GM12878 (cell line): ENCODE measurements around the gene TMEM18. TPM values are rescaled to one million over a fixed set of nuclear protein-coding genes. Genes with fewer than 3 reads are reported as not detected.

Experiments used
- ATAC-seq: fragments of 200-7000 bp; cut with Tn5 transposase; 3 replicates; pipeline ENCODE4 v1.9.1; 2020; ENCODE audit warnings: mild to moderate bottlenecking, moderate library complexity
- BruUV-seq: library from RNA; stranded (reverse); fragments of 400-500 nt; replicated peaks from 2 replicates; lab custom pipeline; 2021; lab: Mats Ljungman, UMichigan
- CTCF ChIA-PET: fragments of 300-600 bp; sonication (Branson Sonifier 250); formaldehyde crosslinking; extraction: SDS; loops from one replicate; lab custom pipeline; 2021; ENCODE audit warnings: inconsistent platforms; lab: Yijun Ruan, JAX
- POLR2A ChIA-PET: fragments of 350-600 bp; formaldehyde crosslinking; extraction: SDS; loops from one replicate; lab custom pipeline; 2021; ENCODE audit warnings: inconsistent platforms; lab: Charles Lee
- RAD21 ChIA-PET: fragments of 300-600 bp; sonication (Branson Sonifier 250); formaldehyde crosslinking; loops from one replicate; lab custom pipeline; 2023; ENCODE audit warnings: antibody characterized with exemption; ENCODE audit not compliant: unreplicated experiment; lab: Charles Lee
- SMC1A ChIA-PET: fragments of 300-600 bp; sonication (Branson Sonifier 250); formaldehyde crosslinking; loops from one replicate; lab custom pipeline; 2023; ENCODE audit not compliant: unreplicated experiment, uncharacterized antibody; lab: Charles Lee
- DNase-seq: peaks from one replicate; pipeline ENCODE4 v3.0.0-alpha.2; 2011; ENCODE audit warnings: low read depth, low spot score
- FAIRE-seq: peaks from 3 replicates; lab custom pipeline; 2011; peaks lifted over from hg19 to GRCh38; lab: Jason Lieb, UNC
- H2AFZ ChIP-seq: 2 replicates; pipeline ENCODE4 v1.6.0; 2011; ENCODE audit warnings: low read depth, low read length, control low read depth; ENCODE audit not compliant: control insufficient read depth
- H3K27ac ChIP-seq: 2 replicates; pipeline ENCODE4 v1.5.1; 2011; ENCODE audit warnings: control low read depth; ENCODE audit not compliant: control insufficient read depth, insufficient read depth
- H3K27me3 ChIP-seq, 2 experiments: replicated peaks in 1 of 2; 2 replicates each; pipeline versions ENCODE4 v1.6.0 to v1.6.1; 2011; ENCODE audit warnings: low read length in 1 of 2; ENCODE audit not compliant: control insufficient read depth in 2 of 2, insufficient read depth in 2 of 2
- H3K36me3 ChIP-seq, 2 experiments: 2 replicates each; pipeline ENCODE4 v1.5.1; 2011; ENCODE audit warnings: low read length in 1 of 2; ENCODE audit not compliant: control insufficient read depth in 2 of 2, insufficient read depth in 2 of 2
- H3K4me1 ChIP-seq: 2 replicates; pipeline ENCODE4 v1.6.1; 2011; ENCODE audit warnings: mild to moderate bottlenecking, low read length, moderate library complexity, mixed read lengths; ENCODE audit not compliant: control insufficient read depth, insufficient read depth
- H3K4me2 ChIP-seq: 2 replicates; pipeline ENCODE4 v1.6.0; 2011; ENCODE audit warnings: control low read depth; ENCODE audit not compliant: control insufficient read depth, insufficient read depth
- H3K4me3 ChIP-seq: fragments of 200-600 bp; sonication (generic); 2 replicates; pipeline ENCODE4 v1.5.1; 2016
- H3K79me2 ChIP-seq: 2 replicates; pipeline ENCODE4 v1.6.0; 2011; ENCODE audit warnings: low read length; ENCODE audit not compliant: control insufficient read depth, insufficient read depth
- H3K9ac ChIP-seq: 2 replicates; pipeline ENCODE4 v1.8.0; 2011; ENCODE audit warnings: low read length, control low read depth, mixed read lengths; ENCODE audit not compliant: control insufficient read depth, insufficient read depth
- H3K9me3 ChIP-seq: replicated peaks from 3 replicates; pipeline ENCODE4 v1.5.1; 2011; ENCODE audit warnings: mild to moderate bottlenecking, low read length; ENCODE audit not compliant: control insufficient read depth, insufficient read depth
- H4K20me1 ChIP-seq: 2 replicates; pipeline ENCODE4 v1.6.0; 2011; ENCODE audit not compliant: control insufficient read depth, insufficient read depth
- BCL11A ChIP-seq: IDR thresholded peaks from 2 replicates; pipeline ENCODE4 v1.6.1; 2011; ENCODE audit warnings: low read depth, low read length
- BCLAF1 ChIP-seq: fragments of 450-650 bp; IDR thresholded peaks from 2 replicates; pipeline ENCODE4 v1.6.1; 2017; ENCODE audit warnings: antibody characterized with exemption, mild to moderate bottlenecking, moderate library complexity
- FOXK2 ChIP-seq: fragments of 450-650 bp; IDR thresholded peaks from 2 replicates; pipeline ENCODE4 v1.6.1; 2017; ENCODE audit warnings: mild to moderate bottlenecking, moderate library complexity
- GABPA ChIP-seq: IDR thresholded peaks from 2 replicates; pipeline ENCODE4 v1.6.1; 2014; ENCODE audit warnings: antibody characterized with exemption, low read depth, mild to moderate bottlenecking, inconsistent platforms
- HDAC2 ChIP-seq: fragments of 200-600 bp; sonication (generic); IDR thresholded peaks from 2 replicates; pipeline ENCODE4 v1.6.1; 2017
- IKZF2 ChIP-seq, 2 experiments: fragments of 450-650 bp; IDR thresholded peaks; 2 replicates each; pipeline ENCODE4 v1.6.1; 2017; ENCODE audit warnings: mild to moderate bottlenecking in 2 of 2, moderate library complexity in 2 of 2
- MEF2A ChIP-seq: IDR thresholded peaks from 2 replicates; pipeline ENCODE4 v1.6.1; 2011; ENCODE audit warnings: low read depth, mild to moderate bottlenecking, low read length, moderate library complexity; ENCODE audit not compliant: insufficient read depth
- NBN ChIP-seq: fragments of 450-650 bp; IDR thresholded peaks from 2 replicates; pipeline ENCODE4 v1.6.1; 2016
- NFIC ChIP-seq: IDR thresholded peaks from 2 replicates; pipeline ENCODE4 v1.6.1; 2012; ENCODE audit warnings: low read depth, mild to moderate bottlenecking, inconsistent platforms, low read length, moderate library complexity
- NFYB ChIP-seq: IDR thresholded peaks from 2 replicates; pipeline ENCODE4 v1.6.1; 2011; ENCODE audit warnings: low read depth, mild to moderate bottlenecking, low read length, improper control_type of control experiment, moderate library complexity; ENCODE audit not compliant: insufficient read depth
- NR2F1 ChIP-seq: fragments of 450-650 bp; conservative IDR thresholded peaks from 2 replicates; pipeline ENCODE4 v1.6.1; 2017; ENCODE audit warnings: mild to moderate bottlenecking
- SMAD5 ChIP-seq: IDR thresholded peaks from 2 replicates; pipeline ENCODE4 v1.6.1; 2016; ENCODE audit warnings: antibody characterized with exemption, low read depth
- STAT3 ChIP-seq: IDR thresholded peaks from 2 replicates; pipeline ENCODE4 v1.6.1; 2011; ENCODE audit warnings: low read depth, low read length, improper control_type of control experiment
- ZBED1 ChIP-seq: IDR thresholded peaks from 2 replicates; pipeline ENCODE4 v1.6.1; 2016; ENCODE audit warnings: borderline replicate concordance
- ZNF217 ChIP-seq: fragments of 450-650 bp; IDR thresholded peaks from 2 replicates; pipeline ENCODE4 v1.6.1; 2017; ENCODE audit warnings: antibody characterized with exemption, mild to moderate bottlenecking
- WGBS: methylation state at CpG from one replicate; pipeline ENCODE4 v1.1.6; 2016; ENCODE audit warnings: low lambda C conversion rate; ENCODE audit not compliant: insufficient replicate concordance, insufficient coverage; ENCODE audit errors: missing lambda C conversion rate; 5-methylcytosine and 5-hydroxymethylcytosine counted together
- in situ Hi-C: fragments of 300-500 bp; cut with MboI; formaldehyde crosslinking; loops from 9 replicates; pipeline ENCODE4 v1.14.3; 2018; ENCODE audit warnings: mixed read lengths
- intact Hi-C: fragments of 100-400 bp; cut with micrococcal nuclease; formaldehyde crosslinking; loops from one replicate; pipeline ENCODE4 v1.14.2; 2022; ENCODE audit not compliant: unreplicated experiment
- polyA plus RNA-seq, 11 experiments: library from polyadenylated mRNA; depleted of rRNA in 4 of 11; unstranded in 6 of 11; stranded (reverse) in 5 of 11; fragments of >200 nt; fragmentation: Nextera tagmentation in 4 of 11; fragmentation: Illumina TruSeq in 1 of 11; extraction: Ambion mirVana in 4 of 11; extraction: Trizol in 1 of 11; gene quantifications; 1 replicate in 1 of 11; 2 replicates in 10 of 11; pipeline versions ENCODE4 v1.2.1 to v1.2.3, GENCODE V29; 2011 to 2016; ENCODE audit warnings: inconsistent platforms in 2 of 11, missing spikeins in 2 of 11, low read depth in 1 of 11
- total RNA-seq, 4 experiments: library from RNA; depleted of rRNA in 3 of 4; stranded (reverse); fragments of >200 nt in 3 of 4; fragmentation: Illumina TruSeq in 1 of 4; extraction: Trizol in 1 of 4; gene quantifications; 2 replicates each; pipeline versions ENCODE4 v1.2.1 to v1.2.3, GENCODE V29; 2013 to 2021
- TF ChIP-seq, protein P1 (sequence below): fragments of 450-650 bp; formaldehyde crosslinking; IDR thresholded peaks from 2 replicates; pipeline ENCODE4 v1.4.0; 2022; ENCODE audit warnings: mild to moderate bottlenecking, moderate library complexity
- TF ChIP-seq, protein P2 (sequence below): fragments of 450-650 bp; conservative IDR thresholded peaks from 2 replicates; pipeline ENCODE4 v1.6.1; 2017; ENCODE audit warnings: mild to moderate bottlenecking, moderate library complexity

TMEM18 gene
- total and polyA plus RNA-seq, 10 of the 15 experiments (the other 5 are each of a cell fraction or from before 2014, with no cell fraction given): 11.2 to 56.3 (median 26.0) TPM

DNA sequence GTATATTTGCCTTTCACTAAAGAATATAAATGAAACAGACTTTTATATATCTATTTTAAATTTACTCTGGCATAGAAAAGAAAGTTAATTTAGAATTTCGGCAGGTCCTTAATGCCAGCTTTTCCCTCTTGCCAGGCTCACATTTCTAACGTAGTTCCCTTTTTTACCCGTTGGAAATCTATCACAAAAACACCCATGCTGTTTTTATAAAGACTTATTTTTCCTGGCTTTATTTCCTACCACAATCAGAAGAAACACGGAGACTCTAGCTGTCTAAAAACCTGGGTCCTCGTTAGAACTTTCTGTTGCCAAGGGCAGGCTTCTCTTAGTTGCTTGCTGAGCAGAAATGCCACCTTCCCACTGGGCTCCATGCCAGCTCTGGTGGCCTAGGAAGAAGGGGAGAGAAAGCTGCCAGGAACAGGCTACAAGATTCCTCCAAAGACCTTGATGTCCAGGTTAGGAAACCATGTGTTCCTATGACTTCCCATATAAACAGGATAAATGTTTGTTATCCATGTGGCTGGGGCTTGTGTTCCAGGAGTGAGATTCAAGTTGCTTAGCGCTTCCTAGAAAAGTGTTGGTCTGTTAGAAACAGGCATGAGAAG, 17.8 kb upstream of the TMEM18 start:
- ChIA-PET CTCF (no interaction called here), SMC1A (interaction anchor here (1.3 to 1.4 kb wide), 2 partner anchors 13 to 18 kb away, joined by 3 to 5 read pairs; partner anchors contain the start of gene TMEM18), POLR2A (interaction anchor here (1.3 kb wide), 1 partner anchor 17 kb away, joined by 5 read pairs; no protein-coding TSS in a partner anchor), RAD21 (no interaction called here)
- in situ Hi-C loops: no loop called here
- DNase-seq (no peak), ATAC-seq (no peak), FAIRE-seq (no peak)
- Histone ChIP-seq H3K4me3 (no peak overlapping the region), H3K27me3 (no peaks in the 10 kb centered on the region), H3K9ac (no peak overlapping the region), H3K36me3 (no peaks in the 10 kb centered on the region), H3K27ac (no peak overlapping the region), H3K79me2 (no peaks in the 10 kb centered on the region), H3K4me1 (peaks cover 5% of the 10 kb centered on the region; the same call in 1 of the 2 replicates), H2AFZ (no peak overlapping the region), H3K9me3 (peaks cover 2% of the 10 kb centered on the region; the same call in 1 of the 3 replicates), H4K20me1 (no peaks in the 10 kb centered on the region), H3K4me2 (no peak overlapping the region)
- WGBS: 37% methylated on average over 6 of the region's 6 CpGs
- no TSS peak for BruUV-seq
- intact Hi-C loops: no loop called here
- TF ChIP-seq ZNF217 (no peak), HDAC2 (no peak), SMAD5 (no peak), NBN (no peak), NR2F1 (no peak), BCL11A (no peak), NFIC (no peak), STAT3 (no peak), NFYB (no peak), IKZF2 (IDR thresholded peaks at IDR 0.05) (no peak), FOXK2 (no peak), BCLAF1 (no peak), ZBED1 (no peak), MEF2A (no peak), GABPA (no peak)
- TF ChIP-seq, protein P1, sequence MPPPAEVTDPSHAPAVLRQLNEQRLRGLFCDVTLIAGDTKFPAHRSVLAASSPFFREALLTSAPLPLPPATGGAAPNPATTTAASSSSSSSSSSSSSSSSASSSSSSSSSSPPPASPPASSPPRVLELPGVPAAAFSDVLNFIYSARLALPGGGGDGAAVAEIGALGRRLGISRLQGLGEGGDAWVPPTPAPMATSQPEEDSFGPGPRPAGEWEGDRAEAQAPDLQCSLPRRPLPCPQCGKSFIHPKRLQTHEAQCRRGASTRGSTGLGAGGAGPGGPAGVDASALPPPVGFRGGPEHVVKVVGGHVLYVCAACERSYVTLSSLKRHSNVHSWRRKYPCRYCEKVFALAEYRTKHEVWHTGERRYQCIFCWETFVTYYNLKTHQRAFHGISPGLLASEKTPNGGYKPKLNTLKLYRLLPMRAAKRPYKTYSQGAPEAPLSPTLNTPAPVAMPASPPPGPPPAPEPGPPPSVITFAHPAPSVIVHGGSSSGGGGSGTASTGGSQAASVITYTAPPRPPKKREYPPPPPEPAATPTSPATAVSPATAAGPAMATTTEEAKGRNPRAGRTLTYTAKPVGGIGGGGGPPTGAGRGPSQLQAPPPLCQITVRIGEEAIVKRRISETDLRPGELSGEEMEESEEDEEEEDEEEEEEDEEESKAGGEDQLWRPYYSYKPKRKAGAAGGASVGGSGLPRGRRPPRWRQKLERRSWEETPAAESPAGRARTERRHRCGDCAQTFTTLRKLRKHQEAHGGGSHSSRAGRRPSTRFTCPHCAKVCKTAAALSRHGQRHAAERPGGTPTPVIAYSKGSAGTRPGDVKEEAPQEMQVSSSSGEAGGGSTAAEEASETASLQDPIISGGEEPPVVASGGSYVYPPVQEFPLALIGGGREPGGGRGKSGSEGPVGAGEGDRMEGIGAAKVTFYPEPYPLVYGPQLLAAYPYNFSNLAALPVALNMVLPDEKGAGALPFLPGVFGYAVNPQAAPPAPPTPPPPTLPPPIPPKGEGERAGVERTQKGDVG (CRISPR knock-in tag): no peak
- TF ChIP-seq, protein P2, sequence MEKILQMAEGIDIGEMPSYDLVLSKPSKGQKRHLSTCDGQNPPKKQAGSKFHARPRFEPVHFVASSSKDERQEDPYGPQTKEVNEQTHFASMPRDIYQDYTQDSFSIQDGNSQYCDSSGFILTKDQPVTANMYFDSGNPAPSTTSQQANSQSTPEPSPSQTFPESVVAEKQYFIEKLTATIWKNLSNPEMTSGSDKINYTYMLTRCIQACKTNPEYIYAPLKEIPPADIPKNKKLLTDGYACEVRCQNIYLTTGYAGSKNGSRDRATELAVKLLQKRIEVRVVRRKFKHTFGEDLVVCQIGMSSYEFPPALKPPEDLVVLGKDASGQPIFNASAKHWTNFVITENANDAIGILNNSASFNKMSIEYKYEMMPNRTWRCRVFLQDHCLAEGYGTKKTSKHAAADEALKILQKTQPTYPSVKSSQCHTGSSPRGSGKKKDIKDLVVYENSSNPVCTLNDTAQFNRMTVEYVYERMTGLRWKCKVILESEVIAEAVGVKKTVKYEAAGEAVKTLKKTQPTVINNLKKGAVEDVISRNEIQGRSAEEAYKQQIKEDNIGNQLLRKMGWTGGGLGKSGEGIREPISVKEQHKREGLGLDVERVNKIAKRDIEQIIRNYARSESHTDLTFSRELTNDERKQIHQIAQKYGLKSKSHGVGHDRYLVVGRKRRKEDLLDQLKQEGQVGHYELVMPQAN: no peak
